GM21825 (cell line): ENCODE measurements around the gene TRIOBP.
"Not testable (repeated sequence)": the region's sequence is repeated elsewhere in the genome, so short reads cannot be mapped to it uniquely, and the experiment has no call there.

Experiments used
- ATAC-seq: cut with Tn5 transposase; IDR thresholded peaks from one replicate; pipeline ENCODE4 v1.9.1; 2021; ENCODE audit warnings: mild to moderate bottlenecking, moderate library complexity; ENCODE audit not compliant: unreplicated experiment

Gene TRIOBP, protein sequence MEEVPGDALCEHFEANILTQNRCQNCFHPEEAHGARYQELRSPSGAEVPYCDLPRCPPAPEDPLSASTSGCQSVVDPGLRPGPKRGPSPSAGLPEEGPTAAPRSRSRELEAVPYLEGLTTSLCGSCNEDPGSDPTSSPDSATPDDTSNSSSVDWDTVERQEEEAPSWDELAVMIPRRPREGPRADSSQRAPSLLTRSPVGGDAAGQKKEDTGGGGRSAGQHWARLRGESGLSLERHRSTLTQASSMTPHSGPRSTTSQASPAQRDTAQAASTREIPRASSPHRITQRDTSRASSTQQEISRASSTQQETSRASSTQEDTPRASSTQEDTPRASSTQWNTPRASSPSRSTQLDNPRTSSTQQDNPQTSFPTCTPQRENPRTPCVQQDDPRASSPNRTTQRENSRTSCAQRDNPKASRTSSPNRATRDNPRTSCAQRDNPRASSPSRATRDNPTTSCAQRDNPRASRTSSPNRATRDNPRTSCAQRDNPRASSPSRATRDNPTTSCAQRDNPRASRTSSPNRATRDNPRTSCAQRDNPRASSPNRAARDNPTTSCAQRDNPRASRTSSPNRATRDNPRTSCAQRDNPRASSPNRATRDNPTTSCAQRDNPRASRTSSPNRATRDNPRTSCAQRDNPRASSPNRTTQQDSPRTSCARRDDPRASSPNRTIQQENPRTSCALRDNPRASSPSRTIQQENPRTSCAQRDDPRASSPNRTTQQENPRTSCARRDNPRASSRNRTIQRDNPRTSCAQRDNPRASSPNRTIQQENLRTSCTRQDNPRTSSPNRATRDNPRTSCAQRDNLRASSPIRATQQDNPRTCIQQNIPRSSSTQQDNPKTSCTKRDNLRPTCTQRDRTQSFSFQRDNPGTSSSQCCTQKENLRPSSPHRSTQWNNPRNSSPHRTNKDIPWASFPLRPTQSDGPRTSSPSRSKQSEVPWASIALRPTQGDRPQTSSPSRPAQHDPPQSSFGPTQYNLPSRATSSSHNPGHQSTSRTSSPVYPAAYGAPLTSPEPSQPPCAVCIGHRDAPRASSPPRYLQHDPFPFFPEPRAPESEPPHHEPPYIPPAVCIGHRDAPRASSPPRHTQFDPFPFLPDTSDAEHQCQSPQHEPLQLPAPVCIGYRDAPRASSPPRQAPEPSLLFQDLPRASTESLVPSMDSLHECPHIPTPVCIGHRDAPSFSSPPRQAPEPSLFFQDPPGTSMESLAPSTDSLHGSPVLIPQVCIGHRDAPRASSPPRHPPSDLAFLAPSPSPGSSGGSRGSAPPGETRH (N-terminal part only)

GRCh38 chr22:37696657-37697537 is at the start of gene TRIOBP:
TSS of gene TRIOBP (plus strand) at chr22:37697048. CDS start at chr22:37701366, 4,318 bp downstream.
- ATAC-seq = peak; percentile 91

- ATAC-seq = no peak
Measured at GRCh38 chr22:37647317-37647716, 49.5 kb upstream of the TRIOBP start.

DNA sequence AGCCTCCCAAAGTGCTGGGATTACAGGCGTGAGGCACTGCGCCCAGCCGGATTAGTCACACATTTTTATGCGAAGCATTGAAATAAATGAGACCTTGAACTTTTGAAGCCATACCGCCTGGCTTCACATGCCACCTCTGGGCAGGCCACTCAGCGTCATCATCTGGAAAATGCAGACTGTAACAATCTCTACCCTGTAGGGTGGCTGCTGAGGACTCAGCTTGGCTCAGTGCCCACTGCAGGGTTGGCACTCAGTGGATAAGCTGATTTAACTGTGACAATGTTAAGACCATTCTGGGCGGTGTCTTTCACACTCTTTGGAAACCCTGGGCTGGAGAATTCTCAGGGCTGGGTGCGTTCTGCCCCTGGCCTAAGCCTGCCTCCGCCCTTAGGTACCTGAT is 48.9 kb upstream of the TRIOBP start:
- no peak for ATAC-seq

GRCh38 chr22:37650463-37651136 is 46.2 kb upstream of the TRIOBP start:
- no peak for ATAC-seq

- ATAC-seq = no peak
Measured at GRCh38 chr22:37654563-37655251, 42.1 kb upstream of the TRIOBP start.

DNA sequence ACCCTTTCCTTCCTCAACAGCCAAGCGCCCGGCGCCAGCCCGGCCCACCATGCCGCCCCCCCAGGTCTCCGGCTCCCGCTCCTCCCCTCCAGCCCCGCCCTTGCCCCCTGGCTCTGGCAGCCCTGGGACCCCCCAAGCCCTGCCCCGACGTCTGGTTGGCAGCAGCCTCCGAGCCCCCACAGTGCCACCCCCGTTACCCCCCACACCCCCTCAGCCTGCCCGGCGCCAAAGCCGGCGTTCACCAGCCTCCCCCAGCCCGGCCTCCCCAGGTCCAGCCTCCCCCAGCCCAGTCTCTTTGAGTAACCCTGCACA is 41.6 kb upstream of the TRIOBP start:
- ATAC-seq = no peak

- not testable (repeated sequence) for ATAC-seq
Measured at GRCh38 chr22:37656583-37656982, 40.3 kb upstream of the TRIOBP start.

- ATAC-seq = no peak
Measured at GRCh38 chr22:37657590-37658132, 39.2 kb upstream of the TRIOBP start.

DNA sequence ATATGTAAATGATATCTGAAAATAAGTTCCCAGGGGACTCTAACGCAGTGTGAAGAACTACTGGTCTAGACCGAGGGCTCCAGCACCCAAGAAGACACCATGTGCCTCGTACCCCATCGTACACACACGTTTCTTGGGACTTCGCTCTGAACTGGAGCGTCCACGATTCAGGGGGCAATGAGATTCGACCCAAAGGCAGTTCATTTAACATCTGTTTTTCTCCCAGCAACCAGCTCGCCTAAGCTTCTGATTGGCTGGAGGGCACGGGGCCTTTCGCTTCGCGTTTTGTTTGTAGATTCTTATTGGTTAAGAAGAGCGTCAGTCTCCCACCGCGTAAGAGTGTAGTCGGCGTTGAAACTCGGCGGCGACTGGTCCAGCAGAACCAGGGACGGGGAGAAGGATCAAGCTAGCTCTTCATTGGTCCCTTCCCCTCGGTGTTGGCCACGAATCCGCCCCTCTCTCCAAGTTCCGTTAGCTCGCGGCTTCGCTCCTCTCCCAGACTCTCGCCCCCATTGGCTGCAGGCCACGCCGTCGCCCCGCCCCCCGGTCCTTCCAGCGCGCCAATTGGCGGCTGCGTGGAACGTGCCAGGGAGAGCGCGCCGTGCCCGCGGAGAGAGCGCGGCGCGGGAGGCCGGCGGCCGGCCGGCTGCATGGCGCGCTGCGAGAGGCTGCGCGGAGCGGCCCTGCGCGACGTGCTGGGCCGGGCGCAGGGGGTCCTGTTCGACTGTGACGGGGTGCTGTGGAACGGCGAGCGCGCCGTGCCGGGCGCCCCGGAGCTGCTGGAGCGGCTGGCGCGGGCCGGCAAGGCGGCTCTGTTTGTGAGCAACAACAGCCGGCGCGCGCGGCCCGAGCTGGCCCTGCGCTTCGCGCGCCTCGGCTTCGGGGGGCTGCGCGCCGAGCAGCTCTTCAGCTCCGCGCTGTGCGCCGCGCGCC is 38.4 kb upstream of the TRIOBP start, which contains the start of gene PDXP:
Gene PDXP, plus strand, starts transcription at position 591 of the 933 bp plus-strand sequence. Its CDS starts 60 bp downstream, at position 651.
- ATAC-seq = peak; percentile 70

- no peak for ATAC-seq
Measured at GRCh38 chr22:37659066-37659896, 37.6 kb upstream of the TRIOBP start.

GRCh38 chr22:37659897-37660708 is 36.7 kb upstream of the TRIOBP start:
- ATAC-seq = no peak

- no peak for ATAC-seq
Measured at GRCh38 chr22:37660709-37661045, 36.2 kb upstream of the TRIOBP start.

- no peak for ATAC-seq
Measured at GRCh38 chr22:37661160-37661924, 35.5 kb upstream of the TRIOBP start.

- ATAC-seq = no peak
Measured at GRCh38 chr22:37662039-37662438, 34.8 kb upstream of the TRIOBP start.

- ATAC-seq = no peak
Measured at GRCh38 chr22:37663521-37664140, 33.2 kb upstream of the TRIOBP start.
